Progenitor cell of endocrine pancreas (in vitro differentiated cells): Measurements from ENCODE around the gene BAHD1. TPM values are rescaled to one million over a fixed set of nuclear protein-coding genes. Genes with fewer than 3 reads are reported as not detected.

Experiments
- DNase-seq: peaks from one replicate; pipeline ENCODE4 v3.0.0; 2021; ENCODE audit warnings: low spot score; ENCODE audit not compliant: unreplicated experiment
- H3K27ac Mint-ChIP-seq: 2 replicates; pipeline ENCODE4 v1.8.0; 2021; ENCODE audit warnings: mild to moderate bottlenecking, moderate library complexity, mixed read lengths
- H3K27me3 Mint-ChIP-seq: 2 replicates; pipeline ENCODE4 v1.8.0; 2021; ENCODE audit warnings: mixed read lengths
- H3K36me3 Mint-ChIP-seq: 2 replicates; pipeline ENCODE4 v1.8.0; 2022; ENCODE audit warnings: mixed read lengths; ENCODE audit not compliant: insufficient read depth
- H3K4me1 Mint-ChIP-seq: 2 replicates; pipeline ENCODE4 v1.8.0; 2021; ENCODE audit warnings: low read depth, mixed read lengths
- H3K4me3 Mint-ChIP-seq: 2 replicates; pipeline ENCODE4 v1.8.0; 2021; ENCODE audit warnings: low read depth, mild to moderate bottlenecking, moderate library complexity, mixed read lengths
- H3K9me3 Mint-ChIP-seq: 2 replicates; pipeline ENCODE4 v1.8.0; 2021; ENCODE audit warnings: low read depth, mixed read lengths
- CTCF ChIP-seq: fragments of 200-600 bp; sonication (generic); IDR thresholded peaks from one replicate; pipeline ENCODE4 v1.5.0; 2021; ENCODE audit warnings: antibody characterized with exemption, mild to moderate bottlenecking; ENCODE audit not compliant: unreplicated experiment
- total RNA-seq: library from RNA; stranded (reverse); gene quantifications from 2 replicates; pipeline ENCODE4 v1.2.1, GENCODE V29; 2021

The BAHD1 gene
- total RNA-seq, 1 donor from 2014 or later: 24.1 TPM

GRCh38 chr15:40425681-40426080, 15.1 kb upstream of the BAHD1 start:
- DNase-seq: no peak
- Mint-ChIP-seq H3K4me1 (no peaks in the 10 kb centered on the region), H3K27ac (no peak overlapping the region), H3K9me3 (no peaks in the 10 kb centered on the region), H3K4me3 (no peak overlapping the region), H3K27me3 (peaks cover 33% of the 10 kb centered on the region), H3K36me3 (no peaks in the 10 kb centered on the region)
- no peak for TF ChIP-seq CTCF

GRCh38 chr15:40427188-40427587, 13.6 kb upstream of the BAHD1 start:
- no peak for DNase-seq
- peaks cover 30% of the 10 kb centered on the region for H3K27me3 Mint-ChIP-seq
- no peaks in the 10 kb centered on the region for H3K4me1 Mint-ChIP-seq
- TF ChIP-seq CTCF: no peak
- no peak overlapping the region for H3K4me3 Mint-ChIP-seq
- H3K9me3 Mint-ChIP-seq: no peaks in the 10 kb centered on the region
- H3K27ac Mint-ChIP-seq: no peak overlapping the region
- H3K36me3 Mint-ChIP-seq: no peaks in the 10 kb centered on the region

DNA sequence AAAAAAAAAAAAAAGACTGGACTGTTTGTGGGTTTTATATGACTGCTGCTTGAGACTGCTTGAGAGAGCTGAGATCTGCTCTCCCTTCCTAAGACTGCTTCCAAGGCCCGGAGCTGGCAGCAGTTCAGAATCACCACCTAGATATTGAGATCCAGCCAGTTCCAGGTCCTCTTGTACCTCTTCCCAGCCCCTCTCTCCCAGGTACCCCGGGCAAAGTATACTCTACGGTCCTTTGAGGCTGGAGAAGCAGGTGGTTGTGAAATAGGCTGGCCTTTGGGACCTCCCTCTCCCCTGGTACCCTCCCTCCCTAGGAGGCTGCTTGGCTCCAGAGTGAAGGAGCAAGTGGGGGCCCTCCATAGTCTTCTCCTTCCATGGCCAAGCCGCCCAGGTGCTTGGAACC, 12.6 kb upstream of the BAHD1 start:
- H3K9me3 Mint-ChIP-seq: no peaks in the 10 kb centered on the region
- H3K27ac Mint-ChIP-seq: no peak overlapping the region
- no peaks in the 10 kb centered on the region for H3K4me1 Mint-ChIP-seq
- no peaks in the 10 kb centered on the region for H3K36me3 Mint-ChIP-seq
- no peak overlapping the region for H3K4me3 Mint-ChIP-seq
- peaks cover 39% of the 10 kb centered on the region for H3K27me3 Mint-ChIP-seq
- no peak for TF ChIP-seq CTCF
- no peak for DNase-seq

GRCh38 chr15:40429068-40429710, 11.6 kb upstream of the BAHD1 start:
- Mint-ChIP-seq H3K4me1 (no peaks in the 10 kb centered on the region), H3K9me3 (no peaks in the 10 kb centered on the region), H3K27ac (no peak overlapping the region), H3K27me3 (peaks cover 46% of the 10 kb centered on the region), H3K36me3 (no peaks in the 10 kb centered on the region), H3K4me3 (no peak overlapping the region)
- TF ChIP-seq CTCF: no peak
- no peak for DNase-seq

DNA sequence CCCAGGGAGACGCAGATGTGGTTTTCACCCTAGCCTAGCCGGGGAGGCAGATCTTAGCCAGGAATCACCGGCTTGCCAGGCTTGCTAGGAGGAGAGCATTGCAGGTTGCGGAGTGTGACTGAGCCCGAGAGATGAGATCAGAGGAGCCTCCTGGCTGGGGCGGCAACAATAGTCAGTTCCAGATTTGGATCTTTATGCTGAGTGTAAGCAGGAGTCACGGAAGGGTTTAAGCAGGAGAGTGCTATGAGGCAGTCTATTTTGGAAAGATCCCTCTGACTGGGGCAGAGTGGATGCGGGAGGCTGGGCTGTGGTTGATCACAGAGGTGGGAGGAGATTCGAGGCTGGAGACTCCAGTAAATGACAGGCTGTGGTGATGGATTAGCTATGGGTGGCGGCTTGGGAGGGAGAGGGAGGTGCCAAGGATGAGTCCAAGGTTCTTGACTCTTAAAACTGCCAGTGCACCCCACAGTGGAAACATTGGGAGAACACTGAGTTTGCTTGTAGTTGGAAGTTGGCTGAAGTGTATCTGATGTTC, 10.4 kb upstream of the BAHD1 start:
- no peak overlapping the region for H3K4me3 Mint-ChIP-seq
- DNase-seq: no peak
- H3K27me3 Mint-ChIP-seq: peaks cover 54% of the 10 kb centered on the region
- TF ChIP-seq CTCF: no peak
- H3K27ac Mint-ChIP-seq: no peak overlapping the region
- no peaks in the 10 kb centered on the region for H3K36me3 Mint-ChIP-seq
- peaks cover 2% of the 10 kb centered on the region for H3K4me1 Mint-ChIP-seq
- H3K9me3 Mint-ChIP-seq: no peaks in the 10 kb centered on the region
